Esophagus squamous epithelium (tissue), 5 donors: ENCODE data around the gene PJA1. TPM values are rescaled to one million over a fixed set of nuclear protein-coding genes. Genes with fewer than 3 reads are reported as not detected.

Experiments used
- DNase-seq: peaks from one replicate; lab custom pipeline; 2025; lab: John Stamatoyannopoulos, UW
- H3K27ac ChIP-seq, 4 donors: fragments of 200-600 bp; sonication (generic); one replicate each; pipeline ENCODE4 v1.5.1; 2016 to 2019; ENCODE audit warnings: mild to moderate bottlenecking in 1 of 4
- H3K27me3 ChIP-seq, 4 donors: fragments of 200-600 bp; sonication (generic); 1 replicate in 3 of 4; 2 replicates in 1 of 4; pipeline versions ENCODE4 v1.5.1 to v1.6.0; 2017 to 2021; ENCODE audit warnings: antibody characterized with exemption in 1 of 4
- H3K36me3 ChIP-seq, 3 donors: fragments of 200-600 bp; sonication (generic); one replicate each; pipeline ENCODE4 v1.5.1; 2016 to 2019
- H3K4me1 ChIP-seq, 3 donors: fragments of 200-600 bp; sonication (generic); one replicate each; pipeline ENCODE4 v1.5.1; 2017 to 2019
- H3K4me3 ChIP-seq, 4 donors: fragments of 200-600 bp; sonication (generic); 1 replicate in 3 of 4; 2 replicates in 1 of 4; pipeline ENCODE4 v1.5.1; 2016 to 2019; ENCODE audit warnings: mild to moderate bottlenecking in 2 of 4, moderate library complexity in 1 of 4
- H3K9me3 ChIP-seq, 3 donors: fragments of 200-600 bp; sonication (generic); one replicate each; pipeline ENCODE4 v1.5.1; 2016 to 2019
- CTCF ChIP-seq, 6 experiments: fragments of 450-650 bp in 4 of 6; fragments of 200-600 bp in 2 of 6; sonication (generic) in 2 of 6; IDR thresholded peaks; one replicate each; pipeline ENCODE4 v1.5.1; 2016 to 2019; ENCODE audit warnings: antibody characterized with exemption in 6 of 6, mild to moderate bottlenecking in 4 of 6, moderate library complexity in 4 of 6
- POLR2A ChIP-seq, 4 donors: fragments of 450-650 bp; IDR thresholded peaks; one replicate each; pipeline ENCODE4 v1.6.1; 2017; ENCODE audit warnings: antibody characterized with exemption in 4 of 4, mild to moderate bottlenecking in 4 of 4, moderate library complexity in 3 of 4
- WGBS, 2 donors: methylation state at CpG; one replicate each; pipeline ENCODE4 v1.1.5; 2018; 5-methylcytosine and 5-hydroxymethylcytosine counted together
- intact Hi-C: fragments of 100-400 bp; cut with DNase I; formaldehyde crosslinking; loops from one replicate; pipeline ENCODE4 v1.15.0; 2022
- total RNA-seq, 4 donors: library from RNA; depleted of rRNA; stranded (reverse); fragments of >200 nt; gene quantifications; one replicate each; pipeline ENCODE4 v1.1.0, GENCODE V29; 2016
- donor health status: DM: yes; HTN: yes; CAD: no.

The PJA1 gene
- total RNA-seq, 4 donors from 2014 or later = 7.5 to 24.2 (median 15.8) TPM

- no peaks in the 10 kb centered on the region for H3K27me3 ChIP-seq
- 80 to 92% methylated on average over 5 to 8 of the region's 9 CpGs for WGBS, 2 donors
- TF ChIP-seq CTCF (IDR thresholded peaks at IDR 0.05) = no peak
- TF ChIP-seq POLR2A (IDR thresholded peaks at IDR 0.05) = no peak
These were observed 2.8 kb downstream of the PJA1 start for GRCh38 chrX:69162361-69162865.

GRCh38 chrX:69161786-69162349, 3.4 kb downstream of the PJA1 start:
- Histone ChIP-seq H3K9me3 (no peaks in the 10 kb centered on the region), H3K27me3 (no peaks in the 10 kb centered on the region), H3K27ac (no peak overlapping the region), H3K4me1 (peaks cover 0 to 36% (median 0%) of the 10 kb centered on the region in 3 donors), H3K4me3 (no peak overlapping the region), H3K36me3 (peaks cover 0 to 19% (median 0%) of the 10 kb centered on the region in 3 donors)
- TF ChIP-seq CTCF (IDR thresholded peaks at IDR 0.05) (no peak), POLR2A (IDR thresholded peaks at IDR 0.05) (no peak)
- intact Hi-C loops = no loop called here
- no peak for DNase-seq
- 86 to 87% methylated on average over 18 to 26 of the region's 26 CpGs for WGBS, 2 donors

More at GRCh38 chrX:69162361-69162865, 2.8 kb downstream of the PJA1 start:
- DNase-seq = no peak
- Histone ChIP-seq H3K9me3 (no peaks in the 10 kb centered on the region), H3K27ac (no peak overlapping the region), H3K4me1 (peaks cover 0 to 36% (median 0%) of the 10 kb centered on the region in 3 donors), H3K4me3 (no peak overlapping the region), H3K36me3 (peaks cover 0 to 19% (median 0%) of the 10 kb centered on the region in 3 donors)
- intact Hi-C loops = no loop called here

GRCh38 chrX:69161371-69161770, 3.9 kb downstream of the PJA1 start:
- TF ChIP-seq CTCF (IDR thresholded peaks at IDR 0.05) (no peak), POLR2A (IDR thresholded peaks at IDR 0.05) (no peak)
- no peak for DNase-seq
- intact Hi-C loops = no loop called here
- Histone ChIP-seq H3K4me1 (peaks cover 0 to 36% (median 0%) of the 10 kb centered on the region in 3 donors), H3K4me3 (no peak overlapping the region), H3K27ac (no peak overlapping the region), H3K9me3 (no peaks in the 10 kb centered on the region), H3K36me3 (peaks cover 0 to 19% (median 0%) of the 10 kb centered on the region in 3 donors), H3K27me3 (no peaks in the 10 kb centered on the region)
- 76% methylated on average over 8 of the region's 10 CpGs; no CpG with 5 or more reads in 1 of the 2 donors for WGBS, 2 donors

DNA sequence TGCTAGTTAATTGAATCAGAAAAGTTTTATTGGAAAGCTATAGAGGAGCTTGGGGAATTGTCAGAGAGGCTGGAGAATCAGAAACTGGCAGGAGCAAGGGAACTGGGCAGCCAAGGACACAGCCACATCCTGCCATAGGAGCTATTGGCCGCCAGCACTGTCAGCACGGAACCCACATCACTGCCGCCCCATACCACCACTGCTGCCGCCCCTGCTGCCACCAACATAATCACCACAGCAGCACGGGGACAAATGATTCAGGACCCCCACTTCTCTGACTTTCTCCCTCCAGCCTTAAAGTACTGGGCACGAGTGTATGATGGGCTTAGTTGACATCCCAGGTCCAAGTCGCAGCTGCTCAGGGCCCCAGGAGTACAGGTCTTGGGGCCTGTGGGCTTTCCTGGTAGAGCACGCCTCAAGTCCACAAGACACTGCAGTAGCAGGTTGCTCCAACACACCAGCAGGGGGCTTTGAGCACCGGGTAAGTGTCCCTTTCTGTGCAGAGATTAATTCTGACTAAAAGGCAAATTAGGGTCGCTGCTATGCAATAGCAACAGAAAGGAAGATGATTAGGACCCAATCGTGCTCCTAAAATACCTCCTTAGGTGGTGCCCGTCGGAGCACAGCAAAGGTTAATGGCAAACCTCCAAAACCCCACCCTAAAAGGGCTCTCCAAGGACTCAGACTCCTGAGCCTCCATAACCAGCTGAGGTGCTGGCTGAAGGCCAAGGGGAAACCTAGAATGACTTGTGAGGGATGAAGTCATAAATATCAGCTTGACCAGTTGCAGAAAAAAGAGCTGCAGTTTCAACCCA, 6.9 kb downstream of the PJA1 start:
- no peaks in the 10 kb centered on the region for H3K9me3 ChIP-seq
- no peaks in the 10 kb centered on the region for H3K27me3 ChIP-seq
- H3K4me3 ChIP-seq = no peak overlapping the region
- H3K27ac ChIP-seq = no peak overlapping the region
- intact Hi-C loops = no loop called here
- TF ChIP-seq CTCF (IDR thresholded peaks at IDR 0.05) (peak in 4 of 6 experiments; percentile 28 to 44 (median 36)), POLR2A (IDR thresholded peaks at IDR 0.05) (no peak)
- H3K36me3 ChIP-seq = peaks cover 0 to 19% (median 0%) of the 10 kb centered on the region in 3 donors
- WGBS, 2 donors = 56% methylated on average over 9 of the region's 13 CpGs; no CpG with 5 or more reads in 1 of the 2 donors
- H3K4me1 ChIP-seq = peaks cover 0 to 14% (median 0%) of the 10 kb centered on the region in 3 donors
- DNase-seq = no peak

GRCh38 chrX:69156638-69157037, 8.6 kb downstream of the PJA1 start:
- no peaks in the 10 kb centered on the region for H3K27me3 ChIP-seq
- no peak for DNase-seq
- WGBS, 2 donors = 79% methylated on average over 5 of the region's 5 CpGs; no CpG with 5 or more reads in 1 of the 2 donors
- no peak for TF ChIP-seq POLR2A (IDR thresholded peaks at IDR 0.05)
- TF ChIP-seq CTCF (IDR thresholded peaks at IDR 0.05) = no peak
- intact Hi-C loops = no loop called here
- H3K9me3 ChIP-seq = no peaks in the 10 kb centered on the region
- peaks cover 0 to 6% (median 0%) of the 10 kb centered on the region in 3 donors for H3K36me3 ChIP-seq
- H3K4me3 ChIP-seq = no peak overlapping the region
- peaks cover 0 to 14% (median 0%) of the 10 kb centered on the region in 3 donors for H3K4me1 ChIP-seq
- no peak overlapping the region for H3K27ac ChIP-seq
